Right lobe of liver (tissue), 6 donors: ENCODE measurements around the gene SRR. TPM values are rescaled to one million over a fixed set of nuclear protein-coding genes. Genes with fewer than 3 reads are reported as not detected.

Experiments used
- ATAC-seq, 4 donors: fragments of 200-7000 bp; cut with Tn5 transposase; one replicate each; pipeline ENCODE4 v1.9.1; 2020; ENCODE audit warnings: mild to moderate bottlenecking in 4 of 4, moderate library complexity in 4 of 4
- DNase-seq, 3 donors: peaks; one replicate each; pipeline ENCODE4 v3.0.0-alpha.2; 2020
- H3K27ac ChIP-seq, 3 donors: fragments of 200-600 bp; one replicate each; pipeline ENCODE4 v1.8.0; 2022
- H3K27me3 ChIP-seq, 2 donors: fragments of 200-600 bp; one replicate each; pipeline ENCODE4 v1.8.0; 2022
- H3K36me3 ChIP-seq, 4 donors: fragments of 200-600 bp; sonication (generic) in 1 of 4; one replicate each; pipeline versions ENCODE4 v1.5.1 to v1.8.0; 2017 to 2022; ENCODE audit warnings: control low read depth in 1 of 4
- H3K4me1 ChIP-seq, 4 donors: fragments of 200-600 bp; sonication (generic) in 1 of 4; one replicate each; pipeline versions ENCODE4 v1.5.1 to v1.8.0; 2017 to 2022; ENCODE audit warnings: control low read depth in 1 of 4
- H3K4me3 ChIP-seq, 3 donors: fragments of 200-600 bp; one replicate each; pipeline ENCODE4 v1.8.0; 2022
- H3K9me3 ChIP-seq, 4 donors: fragments of 200-600 bp; sonication (generic) in 1 of 4; one replicate each; pipeline versions ENCODE4 v1.5.1 to v1.8.0; 2017 to 2022; ENCODE audit warnings: control low read depth in 1 of 4
- POLR2A ChIP-seq: fragments of 450-650 bp; IDR thresholded peaks from one replicate; pipeline ENCODE4 v1.6.1; 2017; ENCODE audit warnings: antibody characterized with exemption, mild to moderate bottlenecking
- WGBS: methylation state at CpG from one replicate; pipeline ENCODE4 v1.1.6; 2018; ENCODE audit warnings: low coverage, low lambda C conversion rate; ENCODE audit not compliant: insufficient coverage; ENCODE audit errors: missing lambda C conversion rate; 5-methylcytosine and 5-hydroxymethylcytosine counted together
- intact Hi-C, 2 donors: fragments of 100-400 bp; cut with DNase I; formaldehyde crosslinking; loops; one replicate each; pipeline versions ENCODE4 v1.11.2 to v1.14.1; 2022
- small RNA-seq, 2 experiments: library from RNA; depleted of rRNA; stranded (forward); fragments of <200 nt; gene quantifications; one replicate each; pipeline ENCODE3, GENCODE V24; 2016
- total RNA-seq, 6 experiments: library from RNA; depleted of rRNA in 2 of 6; stranded (reverse); fragments of >200 nt in 2 of 6; fragmentation: NEBNext Ultra II Directional in 3 of 6; extraction: Animal tissue kit (Norgen Biotek cat#: 25700) in 3 of 6; gene quantifications; one replicate each; pipeline versions ENCODE4 v1.1.0 to v1.2.4, GENCODE V29; 2016 to 2023
- TF ChIP-seq, protein P1 (sequence below), 4 donors: fragments of 200-600 bp in 3 of 4; fragments of 450-650 bp in 1 of 4; IDR thresholded peaks; one replicate each; pipeline versions ENCODE4 v1.5.1 to v1.8.0; 2016 to 2022; ENCODE audit warnings: antibody characterized with exemption in 4 of 4, mild to moderate bottlenecking in 2 of 4
- donor health status: DM: no; HTN: yes; CAD: no.
- donor health status: DM: no; HTN: no; CAD: no.
- donor health status: DM: no; HTN: no; CAD: no.
- donor health status: DM: no; HTN: yes; CAD: no.
- donor health status: DM: no; HTN: yes; CAD: no.

The SRR gene
- total RNA-seq, 6 experiments from 2014 or later = 2.7 to 10.9 (median 5.9) TPM

DNA sequence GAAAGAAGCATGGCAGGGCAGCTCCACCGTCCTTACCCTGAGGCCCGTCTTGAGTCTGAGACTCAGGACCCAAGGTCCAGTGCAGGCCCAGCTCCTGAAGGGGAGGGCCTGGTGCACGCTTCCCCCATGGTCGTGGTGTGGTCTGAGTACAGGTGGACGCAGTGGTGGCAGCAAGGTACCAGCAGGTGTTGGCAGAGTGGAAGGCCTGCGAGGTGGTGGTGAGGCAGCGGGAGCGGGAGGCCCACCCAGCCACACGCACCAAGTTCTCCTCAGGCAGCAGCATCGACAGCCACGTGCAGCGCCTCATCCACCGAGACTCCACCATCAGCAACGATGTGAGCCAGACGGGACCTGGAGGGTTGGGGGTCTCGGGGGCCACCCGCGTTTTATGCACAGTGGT, 69.4 kb downstream of the SRR start:
- TF ChIP-seq POLR2A = no peak
- TF ChIP-seq, protein P1, sequence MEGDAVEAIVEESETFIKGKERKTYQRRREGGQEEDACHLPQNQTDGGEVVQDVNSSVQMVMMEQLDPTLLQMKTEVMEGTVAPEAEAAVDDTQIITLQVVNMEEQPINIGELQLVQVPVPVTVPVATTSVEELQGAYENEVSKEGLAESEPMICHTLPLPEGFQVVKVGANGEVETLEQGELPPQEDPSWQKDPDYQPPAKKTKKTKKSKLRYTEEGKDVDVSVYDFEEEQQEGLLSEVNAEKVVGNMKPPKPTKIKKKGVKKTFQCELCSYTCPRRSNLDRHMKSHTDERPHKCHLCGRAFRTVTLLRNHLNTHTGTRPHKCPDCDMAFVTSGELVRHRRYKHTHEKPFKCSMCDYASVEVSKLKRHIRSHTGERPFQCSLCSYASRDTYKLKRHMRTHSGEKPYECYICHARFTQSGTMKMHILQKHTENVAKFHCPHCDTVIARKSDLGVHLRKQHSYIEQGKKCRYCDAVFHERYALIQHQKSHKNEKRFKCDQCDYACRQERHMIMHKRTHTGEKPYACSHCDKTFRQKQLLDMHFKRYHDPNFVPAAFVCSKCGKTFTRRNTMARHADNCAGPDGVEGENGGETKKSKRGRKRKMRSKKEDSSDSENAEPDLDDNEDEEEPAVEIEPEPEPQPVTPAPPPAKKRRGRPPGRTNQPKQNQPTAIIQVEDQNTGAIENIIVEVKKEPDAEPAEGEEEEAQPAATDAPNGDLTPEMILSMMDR (IDR thresholded peaks at IDR 0.05) = no peak
- no peak for DNase-seq

More for the DNA sequence above, 69.4 kb downstream of the SRR start:
- H3K9me3 ChIP-seq = no peaks in the 10 kb centered on the region
- no peaks in the 10 kb centered on the region for H3K4me1 ChIP-seq
- H3K4me3 ChIP-seq = no peak overlapping the region
- H3K36me3 ChIP-seq = peaks cover 0 to 2% (median 0%) of the 10 kb centered on the region in 4 donors
- H3K27ac ChIP-seq = no peak overlapping the region
- no peaks in the 10 kb centered on the region for H3K27me3 ChIP-seq
- WGBS = no CpG with 5 or more reads among the region's 18 CpGs
- intact Hi-C loops = no loop called here
- ATAC-seq = no peak

Small RNA genes lying within 50 kb of the gene (small RNA-seq; reads per million reads assigned to genes)
- gene AC006435.3 = 0 reads per million in 2 experiments
- gene SNORD91A = 6,488 to 7,046 reads per million in 2 experiments
- gene SNORD91B = 456 to 594 reads per million in 2 experiments

Other genes starting within 250 kb of the SRR start
- 10 to 100 TPM in 2 of 6 experiments, 1 to 10 TPM in 4; 4.7 to 14.8 (median 6.1) TPM for gene HIC1, start 248.8 kb upstream of the SRR start, total RNA-seq
- gene SMG6, start 165 bp upstream of the SRR start, total RNA-seq = 10 to 100 TPM in 1 of 6 experiments, 1 to 10 TPM in 5; 7.4 to 10.4 (median 8.9) TPM
- 10 to 100 TPM in 5 of 6 experiments, 1 to 10 TPM in 1; 9.7 to 26.2 (median 13.1) TPM for gene TSR1, start 32.5 kb downstream of the SRR start, total RNA-seq
- gene SGSM2, start 33.6 kb downstream of the SRR start, total RNA-seq = 10 to 100 TPM in 4 of 6 experiments, 1 to 10 TPM in 2; 6.0 to 17.2 (median 13.2) TPM
- gene MNT, start 97.1 kb downstream of the SRR start, total RNA-seq = 10 to 100 TPM in 2 of 6 experiments, 1 to 10 TPM in 4; 3.3 to 12.6 (median 7.0) TPM
- 10 to 100 TPM in 1 of 6 experiments, 1 to 10 TPM in 5; 8.4 to 12.1 (median 9.3) TPM for gene METTL16, start 207.9 kb downstream of the SRR start, total RNA-seq